ENCODE measurements around the gene C11orf87.

C11orf87 gene

GRCh38 chr11:109421981-109422869 is at the start of gene C11orf87:
C11orf87 (plus strand) TSS chr11:109422190; CDS start chr11:109423634, 1,444 bp downstream.
- TF ChIP-seq ZFX (IDR thresholded peaks at IDR 0.05; ENCODE audit: borderline replicate concordance), result no peak
- TF ChIP-seq CTCF (IDR thresholded peaks at IDR 0.05), result peak; percentile 8; the same call in 1 of the 2 replicates
- H3K27ac ChIP-seq, result no peak within 1 kb of the TSS

- H3K27ac ChIP-seq, result no peak overlapping the region
- TF ChIP-seq CTCF (IDR thresholded peaks at IDR 0.05), result no peak
- no peak for TF ChIP-seq ZFX (IDR thresholded peaks at IDR 0.05; ENCODE audit: borderline replicate concordance)
Measured at GRCh38 chr11:109374032-109374431, 48.0 kb upstream of the C11orf87 start.

DNA sequence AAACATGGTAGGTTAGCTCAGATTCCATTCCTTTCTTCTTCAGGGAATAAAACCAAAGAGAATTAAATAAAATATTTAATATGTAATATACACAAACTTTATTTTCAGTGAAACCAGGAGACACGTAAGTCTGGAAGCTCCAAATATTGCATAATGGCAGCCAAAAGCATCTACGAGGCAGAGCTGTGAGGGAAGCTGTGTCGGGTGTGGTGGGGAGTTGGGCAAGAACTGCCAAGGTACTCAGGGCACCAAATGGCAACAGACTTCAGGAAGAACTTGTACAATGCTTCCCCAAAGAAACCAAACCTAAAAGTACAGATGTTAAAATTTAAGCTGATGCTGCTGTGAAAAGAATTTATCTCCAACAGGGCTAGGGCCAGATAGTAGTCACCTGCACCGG is 47.5 kb upstream of the C11orf87 start:
- no peak overlapping the region for H3K27ac ChIP-seq
- TF ChIP-seq ZFX (IDR thresholded peaks at IDR 0.05; ENCODE audit: borderline replicate concordance), result no peak
- TF ChIP-seq CTCF (IDR thresholded peaks at IDR 0.05), result no peak

GRCh38 chr11:109377039-109377742 is 44.8 kb upstream of the C11orf87 start:
- TF ChIP-seq ZFX (IDR thresholded peaks at IDR 0.05; ENCODE audit: borderline replicate concordance), result no peak
- TF ChIP-seq CTCF (IDR thresholded peaks at IDR 0.05), result no peak
- no peak overlapping the region for H3K27ac ChIP-seq

- no peak overlapping the region for H3K27ac ChIP-seq
- TF ChIP-seq ZFX (IDR thresholded peaks at IDR 0.05; ENCODE audit: borderline replicate concordance), result no peak
- no peak for TF ChIP-seq CTCF (IDR thresholded peaks at IDR 0.05)
Measured at GRCh38 chr11:109378034-109378433, 44.0 kb upstream of the C11orf87 start.

DNA sequence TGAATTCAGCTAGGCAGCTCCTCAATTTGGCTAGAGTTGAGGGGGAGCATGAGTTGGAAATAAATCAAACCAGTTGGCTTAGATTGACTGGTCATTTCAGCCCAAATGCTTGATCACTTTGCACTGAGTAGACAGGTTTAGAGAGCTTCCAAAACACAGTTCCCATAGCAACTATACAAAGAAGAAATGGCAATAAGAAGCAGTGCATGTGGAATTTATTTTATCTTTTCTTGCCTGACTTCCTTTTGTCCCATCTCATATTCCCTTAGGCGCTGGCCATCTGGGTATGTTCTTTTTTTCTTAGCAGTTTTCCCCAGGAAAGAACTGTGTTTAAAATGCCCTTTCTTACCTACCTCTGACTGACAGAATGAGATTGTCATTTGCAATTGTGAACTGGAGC is 38.7 kb upstream of the C11orf87 start:
- TF ChIP-seq ZFX (IDR thresholded peaks at IDR 0.05; ENCODE audit: borderline replicate concordance) (no peak), CTCF (IDR thresholded peaks at IDR 0.05) (no peak)
- no peak overlapping the region for H3K27ac ChIP-seq

DNA sequence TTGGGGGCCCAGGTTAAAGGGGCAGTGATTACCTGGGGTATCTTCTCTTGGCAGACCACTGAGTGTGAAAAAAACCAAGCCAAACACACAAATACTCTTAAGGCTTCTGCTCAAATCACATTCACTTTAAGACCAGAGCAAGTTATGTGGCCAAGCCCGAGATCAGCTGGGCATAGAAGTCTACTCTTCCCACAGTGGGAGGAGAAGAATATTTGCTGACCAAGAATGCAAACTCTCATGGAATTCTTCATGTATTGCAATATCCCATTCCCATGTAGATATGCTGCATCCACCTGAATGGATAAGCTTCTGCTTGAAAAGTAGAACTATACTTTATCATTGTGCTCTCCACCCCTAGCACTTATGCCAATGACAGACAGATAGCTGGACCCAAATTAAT is 37.1 kb upstream of the C11orf87 start:
- no peak overlapping the region for H3K27ac ChIP-seq
- TF ChIP-seq CTCF (IDR thresholded peaks at IDR 0.05) (no peak), ZFX (IDR thresholded peaks at IDR 0.05; ENCODE audit: borderline replicate concordance) (no peak)
